Endothelial cell of umbilical vein (primary cell): ENCODE data around the gene LHFPL6.

Experiments
- EZH2 ChIP-seq: IDR thresholded peaks from 2 replicates; pipeline ENCODE4 v1.6.1; 2012; ENCODE audit warnings: borderline replicate concordance, low read depth, mild to moderate bottlenecking, moderate library complexity, low read length, inconsistent platforms; ENCODE audit not compliant: severe bottlenecking
- POLR2A ChIP-seq: IDR thresholded peaks from 2 replicates; pipeline ENCODE4 v1.6.1; 2012; ENCODE audit warnings: low read depth, mild to moderate bottlenecking, control low read depth, low read length
- POLR2AphosphoS5 ChIP-seq: IDR thresholded peaks from 2 replicates; pipeline ENCODE4 v1.6.1; 2012; ENCODE audit warnings: low read depth, mild to moderate bottlenecking, control low read depth, low read length, moderate library complexity; ENCODE audit not compliant: insufficient read depth
- TF ChIP-seq, protein P1 (sequence below), 2 donors: IDR thresholded peaks; 1 replicate in 1 of 2; 2 replicates in 1 of 2; pipeline ENCODE4 v1.5.1; 2011; ENCODE audit warnings: low read length in 2 of 2, mild to moderate bottlenecking in 2 of 2, moderate library complexity in 2 of 2, control low read depth in 1 of 2, inconsistent platforms in 1 of 2, low read depth in 1 of 2; ENCODE audit not compliant: insufficient read depth in 1 of 2; ENCODE audit errors: extremely low read depth in 1 of 2

DNA sequence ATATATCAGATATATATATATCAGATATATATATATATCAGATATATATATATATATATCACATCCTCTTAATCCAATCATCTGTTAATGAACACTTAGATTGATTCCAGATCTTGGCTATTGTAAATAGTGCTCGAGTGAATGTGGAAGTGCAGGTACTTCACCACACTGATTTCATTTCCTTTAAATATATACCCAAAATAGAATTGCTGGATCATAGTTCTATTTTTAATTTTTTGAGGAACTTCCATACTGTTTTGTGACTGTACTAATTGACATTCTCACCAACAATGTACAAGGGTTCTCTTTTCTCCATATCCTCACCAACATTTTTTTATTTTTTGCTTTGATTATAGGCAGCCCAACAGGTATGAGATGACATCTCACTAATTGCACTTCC, 287.2 kb downstream of the LHFPL6 start:
- no peak for TF ChIP-seq EZH2
- no peak for TF ChIP-seq POLR2A
- TF ChIP-seq POLR2AphosphoS5 = no peak
- TF ChIP-seq, protein P1, sequence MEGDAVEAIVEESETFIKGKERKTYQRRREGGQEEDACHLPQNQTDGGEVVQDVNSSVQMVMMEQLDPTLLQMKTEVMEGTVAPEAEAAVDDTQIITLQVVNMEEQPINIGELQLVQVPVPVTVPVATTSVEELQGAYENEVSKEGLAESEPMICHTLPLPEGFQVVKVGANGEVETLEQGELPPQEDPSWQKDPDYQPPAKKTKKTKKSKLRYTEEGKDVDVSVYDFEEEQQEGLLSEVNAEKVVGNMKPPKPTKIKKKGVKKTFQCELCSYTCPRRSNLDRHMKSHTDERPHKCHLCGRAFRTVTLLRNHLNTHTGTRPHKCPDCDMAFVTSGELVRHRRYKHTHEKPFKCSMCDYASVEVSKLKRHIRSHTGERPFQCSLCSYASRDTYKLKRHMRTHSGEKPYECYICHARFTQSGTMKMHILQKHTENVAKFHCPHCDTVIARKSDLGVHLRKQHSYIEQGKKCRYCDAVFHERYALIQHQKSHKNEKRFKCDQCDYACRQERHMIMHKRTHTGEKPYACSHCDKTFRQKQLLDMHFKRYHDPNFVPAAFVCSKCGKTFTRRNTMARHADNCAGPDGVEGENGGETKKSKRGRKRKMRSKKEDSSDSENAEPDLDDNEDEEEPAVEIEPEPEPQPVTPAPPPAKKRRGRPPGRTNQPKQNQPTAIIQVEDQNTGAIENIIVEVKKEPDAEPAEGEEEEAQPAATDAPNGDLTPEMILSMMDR (IDR thresholded peaks at IDR 0.05; ENCODE audit: extremely low read depth in 1 of 2, insufficient read depth in 1 of 2, low read depth in 1 of 2, low read length in 2 of 2) = no peak
